ENCODE data around the gene C12orf75. TPM values are rescaled to one million over a fixed set of nuclear protein-coding genes. Genes with fewer than 3 reads are reported as not detected.

C12orf75 gene
- total and polyA plus RNA-seq, 2 donors (not counting 3 experiments of a cell fraction or from before 2014, with no cell fraction given), result 23.6 to 60.7 TPM

- Histone ChIP-seq H3K9me3 (replicated peaks; ENCODE audit: control insufficient read depth, insufficient read depth, low read length) (no peaks in the 10 kb centered on the region), H3K4me1 (ENCODE audit: control insufficient read depth, extremely low read depth, insufficient read depth, low read length) (no peaks in the 10 kb centered on the region), H3K79me2 (ENCODE audit: control insufficient read depth, insufficient read depth, low read length) (no peaks in the 10 kb centered on the region), H4K20me1 (replicated peaks; ENCODE audit: control insufficient read depth, extremely low read depth, insufficient read depth, low read length) (no peaks in the 10 kb centered on the region), H3K27me3 (ENCODE audit: control insufficient read depth in 2 of 2, insufficient read depth in 2 of 2, low read length in 2 of 2) (no peaks in the 10 kb centered on the region), H2AFZ (ENCODE audit: low read depth, low read length) (no peak overlapping the region), H3K36me3 (ENCODE audit: control insufficient read depth in 2 of 2, extremely low read depth in 1 of 2, insufficient read depth in 2 of 2, low read length in 2 of 2) (no peaks in the 10 kb centered on the region), H3K27ac (ENCODE audit: insufficient read depth, low read depth, low read length) (no peak overlapping the region), H3K4me2 (ENCODE audit: insufficient read depth, low read length) (no peak overlapping the region), H3K4me3 (replicated peaks in 1 of 3; ENCODE audit: insufficient read depth in 1 of 3, low read depth in 1 of 3, low read length in 3 of 3) (no peak overlapping the region), H3K9me1 (replicated peaks; ENCODE audit: control insufficient read depth, extremely low read depth, insufficient read depth, low read length) (no peaks in the 10 kb centered on the region), H3K9ac (replicated peaks; ENCODE audit: extremely low read depth, insufficient read depth, low read length) (no peak overlapping the region)
- dilution Hi-C loops (cut with MboI; ENCODE audit: extremely low pct_ligation_motif_present, low sequenced_read_pairs), result no loop called here
- CTCF ChIA-PET, result interaction anchor here (1.5 kb wide), 1 partner anchor 16 kb away, joined by 4 read pairs; no protein-coding TSS in a partner anchor
- BruUV-seq (replicated peaks), result no TSS peak
- DNase-seq (ENCODE audit: low read depth, low spot score) (no peak), FAIRE-seq (no peak)
- POLR2A ChIA-PET, result no interaction called here
- no peak for TF ChIP-seq MAX (IDR thresholded peaks at IDR 0.05; ENCODE audit: insufficient read depth, insufficient read length)
- TF ChIP-seq GATA2 (IDR thresholded peaks at IDR 0.05; ENCODE audit: insufficient read depth, insufficient read length, low read depth, low read length), result no peak
- no peak for TF ChIP-seq CTCF (IDR thresholded peaks at IDR 0.05; ENCODE audit: extremely low read depth in 1 of 2, insufficient read depth in 1 of 2, low read depth in 1 of 2, low read length in 2 of 2)
- TF ChIP-seq JUN (IDR thresholded peaks at IDR 0.05; ENCODE audit: borderline replicate concordance, insufficient read depth, insufficient read length, low read depth), result no peak
- no peak for TF ChIP-seq MYC (IDR thresholded peaks at IDR 0.05; ENCODE audit: low read depth, low read length)
- TF ChIP-seq EZH2 (IDR thresholded peaks at IDR 0.05; ENCODE audit: borderline replicate concordance, low read depth, low read length, severe bottlenecking), result no peak
- TF ChIP-seq POLR2AphosphoS5 (IDR thresholded peaks at IDR 0.05; ENCODE audit: insufficient read depth, low read depth, low read length), result no peak
- no peak for TF ChIP-seq POLR2A (IDR thresholded peaks at IDR 0.05; ENCODE audit: low read depth, low read length)
- no peak for TF ChIP-seq FOS (IDR thresholded peaks at IDR 0.05; ENCODE audit: borderline replicate concordance, insufficient read depth, low read length)
- intact Hi-C loops (cut with micrococcal nuclease), result no loop called here
Measured at GRCh38 chr12:105399428-105400081, 69.1 kb downstream of the C12orf75 start.
